Measurements from ENCODE around the gene NRAP.

Gene NRAP

DNA sequence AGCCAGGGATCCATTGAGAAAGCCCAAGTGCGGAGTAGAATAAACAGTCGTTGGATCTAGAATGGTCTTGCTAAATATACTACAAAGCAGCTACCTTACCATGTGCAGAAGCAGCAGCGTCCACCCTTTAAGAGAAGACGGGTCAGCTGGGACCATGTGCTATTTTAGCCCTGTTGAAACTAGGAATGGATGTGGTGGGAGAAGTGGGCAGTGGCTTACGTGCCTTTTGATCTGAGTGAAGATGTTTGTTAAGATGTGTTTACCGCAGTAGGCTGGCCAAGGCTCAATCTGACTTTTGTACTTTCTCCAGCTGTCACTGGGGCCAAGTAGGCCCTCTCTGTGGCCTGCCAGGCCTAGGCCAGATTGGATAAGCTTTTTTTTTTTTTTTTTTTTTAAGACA, 101.8 kb downstream of the NRAP start:
- TF ChIP-seq ZFX (IDR thresholded peaks at IDR 0.05; ENCODE audit: borderline replicate concordance): no peak
- TF ChIP-seq, protein P1, sequence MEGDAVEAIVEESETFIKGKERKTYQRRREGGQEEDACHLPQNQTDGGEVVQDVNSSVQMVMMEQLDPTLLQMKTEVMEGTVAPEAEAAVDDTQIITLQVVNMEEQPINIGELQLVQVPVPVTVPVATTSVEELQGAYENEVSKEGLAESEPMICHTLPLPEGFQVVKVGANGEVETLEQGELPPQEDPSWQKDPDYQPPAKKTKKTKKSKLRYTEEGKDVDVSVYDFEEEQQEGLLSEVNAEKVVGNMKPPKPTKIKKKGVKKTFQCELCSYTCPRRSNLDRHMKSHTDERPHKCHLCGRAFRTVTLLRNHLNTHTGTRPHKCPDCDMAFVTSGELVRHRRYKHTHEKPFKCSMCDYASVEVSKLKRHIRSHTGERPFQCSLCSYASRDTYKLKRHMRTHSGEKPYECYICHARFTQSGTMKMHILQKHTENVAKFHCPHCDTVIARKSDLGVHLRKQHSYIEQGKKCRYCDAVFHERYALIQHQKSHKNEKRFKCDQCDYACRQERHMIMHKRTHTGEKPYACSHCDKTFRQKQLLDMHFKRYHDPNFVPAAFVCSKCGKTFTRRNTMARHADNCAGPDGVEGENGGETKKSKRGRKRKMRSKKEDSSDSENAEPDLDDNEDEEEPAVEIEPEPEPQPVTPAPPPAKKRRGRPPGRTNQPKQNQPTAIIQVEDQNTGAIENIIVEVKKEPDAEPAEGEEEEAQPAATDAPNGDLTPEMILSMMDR (IDR thresholded peaks at IDR 0.05): no peak

DNA sequence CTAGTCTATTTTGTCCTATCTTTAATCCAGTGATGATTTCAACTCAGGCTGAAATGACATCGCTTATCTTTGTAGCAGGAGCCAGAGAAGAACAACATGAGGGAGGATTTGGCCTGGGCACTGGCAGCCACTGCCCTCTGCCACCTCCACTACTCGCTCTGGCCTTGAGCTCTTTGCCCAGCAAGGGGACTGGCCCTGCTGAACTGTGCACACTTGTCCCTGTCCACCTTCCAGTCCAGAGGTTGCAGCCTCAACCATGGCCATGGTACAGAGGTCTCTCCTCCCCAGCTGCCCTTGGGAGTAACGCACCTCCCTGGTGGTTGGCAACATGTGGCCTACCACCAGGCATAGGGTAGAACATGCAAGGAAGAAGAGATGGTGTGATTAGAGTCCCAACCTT, 102.6 kb downstream of the NRAP start:
- no peak for TF ChIP-seq ZFX (IDR thresholded peaks at IDR 0.05; ENCODE audit: borderline replicate concordance)
- TF ChIP-seq, protein P1 (IDR thresholded peaks at IDR 0.05): no peak
- H3K27ac ChIP-seq: no peak overlapping the region

More for the DNA sequence above, 101.8 kb downstream of the NRAP start:
- H3K27ac ChIP-seq: no peak overlapping the region

DNA sequence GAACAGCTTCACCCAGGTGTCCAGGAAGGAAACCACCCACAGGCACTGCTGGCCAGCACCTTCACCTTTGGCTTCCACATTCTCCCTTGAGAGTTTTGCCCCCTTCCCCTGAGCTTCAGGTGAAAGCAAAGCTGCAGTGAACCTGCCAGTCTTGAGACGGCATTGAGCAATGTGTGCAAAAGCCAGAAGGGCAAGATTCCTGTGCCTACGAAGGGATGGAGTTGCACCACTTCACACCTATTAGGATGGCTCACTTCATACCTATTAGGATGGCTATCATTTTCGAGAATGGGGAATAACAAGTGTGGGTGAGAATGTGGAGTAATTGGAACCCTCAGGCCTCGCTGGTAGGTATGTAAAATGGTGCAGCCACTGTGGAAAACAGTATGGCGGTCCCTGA, 103.8 kb downstream of the NRAP start:
- no peak overlapping the region for H3K27ac ChIP-seq
- TF ChIP-seq ZFX (IDR thresholded peaks at IDR 0.05; ENCODE audit: borderline replicate concordance): no peak
- TF ChIP-seq, protein P1 (IDR thresholded peaks at IDR 0.05): no peak

DNA sequence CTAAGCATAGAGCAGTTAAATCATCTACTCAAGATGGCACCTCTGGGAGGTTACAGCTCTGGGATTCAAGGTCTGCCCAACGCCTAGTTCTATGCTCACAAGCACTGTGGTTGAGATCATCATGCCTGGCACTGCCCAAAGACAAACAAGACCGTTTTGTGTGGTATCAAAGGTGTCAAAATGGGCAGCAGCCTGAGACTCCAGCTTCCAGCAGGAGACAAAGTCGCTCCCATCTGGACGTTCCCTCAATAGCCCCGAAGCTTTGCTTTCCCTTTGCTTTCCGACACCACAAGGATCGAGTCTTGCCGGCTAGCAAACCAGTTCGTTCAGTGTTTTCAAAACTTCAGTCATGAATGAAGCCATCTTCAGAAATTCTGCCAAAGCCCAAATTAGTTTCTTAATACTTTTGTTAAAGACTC, 105.9 kb downstream of the NRAP start:
- no peak overlapping the region for H3K27ac ChIP-seq
- TF ChIP-seq, protein P1 (IDR thresholded peaks at IDR 0.05): no peak
- no peak for TF ChIP-seq ZFX (IDR thresholded peaks at IDR 0.05; ENCODE audit: borderline replicate concordance)

DNA sequence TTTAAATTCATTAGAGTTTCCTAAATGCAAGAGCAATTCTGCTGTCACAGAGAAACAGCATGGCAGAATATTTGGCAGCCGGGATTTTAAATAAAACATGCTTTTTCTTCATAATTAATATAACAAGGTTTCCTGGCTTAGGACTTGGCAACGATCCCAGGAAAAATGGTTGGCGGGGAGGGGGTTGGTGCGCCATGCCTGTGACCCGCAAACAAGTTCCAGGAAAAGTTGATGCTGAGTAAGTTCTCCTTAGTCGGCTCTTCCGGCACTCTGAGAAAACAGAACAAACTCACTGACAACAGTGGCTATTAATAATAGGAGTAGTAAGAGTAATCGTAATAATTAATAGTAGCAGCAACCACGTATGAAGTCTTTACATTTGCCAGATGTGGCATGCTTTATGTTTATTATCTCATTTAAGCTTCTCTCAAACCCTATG, 106.4 kb downstream of the NRAP start:
- no peak for TF ChIP-seq ZFX (IDR thresholded peaks at IDR 0.05; ENCODE audit: borderline replicate concordance)
- TF ChIP-seq, protein P1 (IDR thresholded peaks at IDR 0.05): no peak

DNA sequence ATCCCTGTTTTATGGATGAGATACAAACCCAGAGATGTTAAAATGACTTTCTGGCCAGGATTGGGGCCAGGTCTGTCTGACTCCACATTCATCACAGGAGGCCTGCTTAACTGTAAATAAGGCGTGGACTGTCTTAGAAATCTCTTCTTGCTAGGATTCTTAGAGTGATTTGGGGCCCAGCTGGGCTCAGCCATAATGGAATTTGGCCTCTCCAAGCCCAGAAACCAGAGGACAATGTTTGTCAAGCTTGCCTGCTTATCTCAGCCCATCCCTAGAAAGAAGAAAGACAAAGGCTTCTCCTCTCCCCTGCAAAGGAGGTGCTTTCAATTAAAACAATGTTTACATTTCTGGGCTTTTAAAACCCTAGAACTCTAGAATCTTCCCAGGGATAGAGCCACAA, 108.1 kb downstream of the NRAP start:
- H3K27ac ChIP-seq: no peak overlapping the region
- TF ChIP-seq ZFX (IDR thresholded peaks at IDR 0.05; ENCODE audit: borderline replicate concordance): no peak
- TF ChIP-seq, protein P1 (IDR thresholded peaks at IDR 0.05): no peak

More for the DNA sequence above, 106.4 kb downstream of the NRAP start:
- no peak overlapping the region for H3K27ac ChIP-seq

DNA sequence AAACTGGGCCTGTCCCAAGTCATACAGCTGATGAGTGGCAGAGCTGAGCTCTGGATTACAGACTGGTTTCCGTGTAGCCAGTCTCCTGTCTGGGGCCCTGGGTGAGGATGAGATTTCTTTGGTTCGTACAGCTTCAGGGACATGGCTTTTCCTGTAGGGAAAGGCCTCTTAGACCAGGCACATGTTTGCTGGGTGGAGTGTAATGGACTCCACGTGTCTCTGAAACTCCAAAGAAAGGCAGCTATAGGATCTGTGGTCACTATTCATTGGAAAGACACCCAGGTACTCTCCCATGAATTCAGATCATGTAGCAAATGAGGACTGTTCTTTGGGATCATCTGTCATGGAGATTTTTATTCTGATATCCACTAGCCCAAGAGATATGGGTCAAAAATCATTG, 108.6 kb downstream of the NRAP start:
- no peak overlapping the region for H3K27ac ChIP-seq
- TF ChIP-seq ZFX (IDR thresholded peaks at IDR 0.05; ENCODE audit: borderline replicate concordance): no peak
- TF ChIP-seq, protein P1 (IDR thresholded peaks at IDR 0.05): no peak

All from 22Rv1 (cell line).